A673 (cell line): Measurements from ENCODE around the gene THAP4.

Experiments used
- CTCF ChIP-seq: fragments of 300-800, 200-600 bp; sonication (generic); conservative IDR thresholded peaks from 2 replicates; pipeline ENCODE4 v1.5.1; 2017; ENCODE audit warnings: low read depth, mild to moderate bottlenecking, antibody characterized with exemption, low read length, moderate library complexity, mixed read lengths
- EZH2 ChIP-seq: fragments of 200-600 bp; sonication (generic); IDR thresholded peaks from 2 replicates; pipeline ENCODE4 v1.6.1; 2017; ENCODE audit warnings: borderline replicate concordance, low read depth, mild to moderate bottlenecking, mixed read lengths, antibody characterized with exemption, low read length; ENCODE audit not compliant: poor library complexity, severe bottlenecking

GRCh38 chr2:241627675-241628074, 9.3 kb downstream of the THAP4 start:
- no peak for TF ChIP-seq CTCF
- TF ChIP-seq EZH2: no peak
